ENCODE results near the gene FBXL7. TPM values are rescaled to one million over a fixed set of nuclear protein-coding genes. Genes with fewer than 3 reads are reported as not detected.

Gene FBXL7
- total and polyA plus RNA-seq, 2 of the 8 experiments (the other 6 are each of a cell fraction or from before 2014, with no cell fraction given): 17.7 to 17.8 TPM

DNA sequence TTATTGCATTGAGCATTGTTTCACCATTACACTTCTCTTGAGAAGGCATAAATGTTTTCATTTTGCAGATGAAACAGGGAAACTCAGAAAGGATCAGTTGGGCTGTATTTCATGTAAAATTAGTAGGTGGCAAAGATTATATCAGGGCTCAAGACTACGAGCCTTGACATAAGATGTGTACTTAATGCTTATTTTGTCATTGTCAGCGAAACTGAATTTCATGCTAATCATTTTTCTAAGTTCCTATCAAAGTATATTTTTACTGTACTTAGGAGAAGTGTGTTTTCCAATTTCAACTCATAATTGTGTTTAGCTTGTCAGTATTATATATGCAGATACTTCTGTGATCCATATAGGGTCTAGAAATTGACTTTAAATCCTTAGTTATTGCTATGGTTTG lies 123.8 kb downstream of the FBXL7 start (continued):
- TF ChIP-seq SUZ12 (IDR thresholded peaks at IDR 0.05; ENCODE audit: low read length) (no peak), SIRT6 (IDR thresholded peaks at IDR 0.05; ENCODE audit: low read length) (no peak), CTBP2 (IDR thresholded peaks at IDR 0.05; ENCODE audit: borderline replicate concordance, insufficient read depth, insufficient read length, low read length) (no peak), RFX5 (IDR thresholded peaks at IDR 0.05; ENCODE audit: borderline replicate concordance, low read depth, low read length) (no peak), POLR2AphosphoS5 (IDR thresholded peaks at IDR 0.05; ENCODE audit: low read depth, low read length) (no peak), BRCA1 (IDR thresholded peaks at IDR 0.05; ENCODE audit: low read depth, low read length) (no peak), HDAC6 (IDR thresholded peaks at IDR 0.05; ENCODE audit: low read depth, low read length) (no peak)

Data from H1 (cell line).